Subcutaneous adipose tissue (tissue), 4 donors: ENCODE data around the gene GTF2B. TPM values are rescaled to one million over a fixed set of nuclear protein-coding genes. Genes with fewer than 3 reads are reported as not detected.

ENCODE experiments used
- CTCF ChIP-seq: fragments of 450-650 bp; IDR thresholded peaks from one replicate; pipeline ENCODE4 v1.5.1; 2016; ENCODE audit warnings: low read depth, mild to moderate bottlenecking, control low read depth, antibody characterized with exemption, moderate library complexity
- total RNA-seq, 4 donors: library from RNA; depleted of rRNA; stranded (reverse); fragments of >200 nt; gene quantifications; one replicate each; pipeline ENCODE4 v1.1.0, GENCODE V29; 2016

GTF2B gene
- total RNA-seq, 4 donors from 2014 or later: 29.4 to 44.3 (median 35.2) TPM

- no peak for TF ChIP-seq CTCF
Measured at GRCh38 chr1:88917321-88918025, 26.1 kb upstream of the GTF2B start.

GRCh38 chr1:88916883-88917282 lies 25.5 kb upstream of the GTF2B start:
- TF ChIP-seq CTCF: no peak

- TF ChIP-seq CTCF: no peak
Measured at GRCh38 chr1:88911161-88911560, 19.8 kb upstream of the GTF2B start.

- TF ChIP-seq CTCF: no peak
Measured at GRCh38 chr1:88910401-88910800, 19.0 kb upstream of the GTF2B start.

- TF ChIP-seq CTCF: no peak
Measured at GRCh38 chr1:88900883-88901282, 9.5 kb upstream of the GTF2B start.

GRCh38 chr1:88897070-88897730 lies 5.8 kb upstream of the GTF2B start:
- TF ChIP-seq CTCF: no peak

- TF ChIP-seq CTCF: no peak
Measured at GRCh38 chr1:88892357-88892877, 1.1 kb upstream of the GTF2B start.
